ENCODE data around the gene SUCLG2. TPM values are rescaled to one million over a fixed set of nuclear protein-coding genes. Genes with fewer than 3 reads are reported as not detected.

SUCLG2 gene
- polyA plus RNA-seq, 2 of the 4 experiments (the other 2 are of a cell fraction), result 39.8 to 61.3 TPM

- H3K27ac ChIP-seq, result no peak overlapping the region
- ATAC-seq, result no peak
- POLR2A ChIA-PET, result no interaction called here
- CTCF ChIA-PET, result interaction anchor here (0.8 kb wide), 1 partner anchor 25 kb away, joined by 3 read pairs; no protein-coding TSS in a partner anchor
- no peak for DNase-seq (ENCODE audit: low read depth in 1 of 2, low spot score in 1 of 2)
- H3K4me2 ChIP-seq, result no peak overlapping the region
- no peaks in the 10 kb centered on the region for H3K4me1 ChIP-seq
- 92% methylated on average over 4 of the region's 4 CpGs for WGBS (ENCODE audit: missing lambda C conversion rate)
- no peak for FAIRE-seq
- H3K9me3 ChIP-seq, result no peaks in the 10 kb centered on the region
- H3K4me3 ChIP-seq, result no peak overlapping the region
- TF ChIP-seq CBX2 (IDR thresholded peaks at IDR 0.05; ENCODE audit: borderline replicate concordance, low read depth), result no peak
Observed at GRCh38 chr3:67518236-67518635, 136.2 kb downstream of the SUCLG2 start.

- H3K4me3 ChIP-seq, result no peak overlapping the region
- H3K9me3 ChIP-seq, result no peaks in the 10 kb centered on the region
- H3K4me1 ChIP-seq, result no peaks in the 10 kb centered on the region
- ChIA-PET CTCF (interaction anchor here (0.8 kb wide), 1 partner anchor 26 kb away, joined by 3 read pairs; no protein-coding TSS in a partner anchor), POLR2A (no interaction called here)
- no peak for DNase-seq (ENCODE audit: low read depth in 1 of 2, low spot score in 1 of 2)
- H3K27ac ChIP-seq, result no peak overlapping the region
- no peak for FAIRE-seq
- ATAC-seq, result no peak
- no peak for TF ChIP-seq BCL3 (IDR thresholded peaks at IDR 0.05)
- 88% methylated on average over 2 of the region's 2 CpGs for WGBS (ENCODE audit: missing lambda C conversion rate)
- H3K4me2 ChIP-seq, result no peak overlapping the region
Observed at GRCh38 chr3:67517781-67518180, 136.6 kb downstream of the SUCLG2 start.

- no peak overlapping the region for H3K27ac ChIP-seq
- no peaks in the 10 kb centered on the region for H3K9me3 ChIP-seq
- ATAC-seq, result no peak
- no peak overlapping the region for H3K4me3 ChIP-seq
- WGBS (ENCODE audit: missing lambda C conversion rate), result 90% methylated on average over 2 of the region's 2 CpGs
- TF ChIP-seq HOXA7 (CRISPR knock-in tag; IDR thresholded peaks at IDR 0.05), result no peak
- TF ChIP-seq E2F6 (IDR thresholded peaks at IDR 0.05; ENCODE audit: borderline replicate concordance, low read depth), result no peak
- TF ChIP-seq RNF2 (IDR thresholded peaks at IDR 0.05; ENCODE audit: borderline replicate concordance, low read depth), result no peak
- no peak for TF ChIP-seq CHD2 (IDR thresholded peaks at IDR 0.05; ENCODE audit: low read length, partially characterized antibody)
- TF ChIP-seq MYC (IDR thresholded peaks at IDR 0.05; ENCODE audit: borderline replicate concordance, low read length), result no peak
- TF ChIP-seq RAD21 (conservative IDR thresholded peaks at IDR 0.05 in 1 of 2, IDR thresholded peaks at IDR 0.05 in 1 of 2), result no peak
- TF ChIP-seq NFE2L2 (conservative IDR thresholded peaks at IDR 0.05; ENCODE audit: low read length), result no peak
- TF ChIP-seq EHF (CRISPR knock-in tag; IDR thresholded peaks at IDR 0.05), result no peak
- TF ChIP-seq BHLHE40 (IDR thresholded peaks at IDR 0.05; ENCODE audit: low read depth, low read length), result no peak
- no peak for TF ChIP-seq PBX3 (IDR thresholded peaks at IDR 0.05)
- no peak for TF ChIP-seq ESRRA (IDR thresholded peaks at IDR 0.05; ENCODE audit: borderline replicate concordance, low read length)
- TF ChIP-seq NR3C1 (IDR thresholded peaks at IDR 0.05), result no peak
- TF ChIP-seq TFCP2L1 (CRISPR knock-in tag; IDR thresholded peaks at IDR 0.05), result no peak
- no peak for TF ChIP-seq MAX (IDR thresholded peaks at IDR 0.05)
- no peak for TF ChIP-seq KDM5A (IDR thresholded peaks at IDR 0.05)
- no peak for TF ChIP-seq USF2 (IDR thresholded peaks at IDR 0.05)
- TF ChIP-seq NPAS2 (CRISPR knock-in tag; IDR thresholded peaks at IDR 0.05; ENCODE audit: borderline replicate concordance), result no peak
- no peak for TF ChIP-seq HOXB5 (CRISPR knock-in tag; IDR thresholded peaks at IDR 0.05)
- no peak overlapping the region for H3K4me2 ChIP-seq
- H3K4me1 ChIP-seq, result no peaks in the 10 kb centered on the region
- DNase-seq (ENCODE audit: low read depth in 1 of 2, low spot score in 1 of 2), result no peak
- FAIRE-seq, result no peak
- POLR2A ChIA-PET, result no interaction called here
- CTCF ChIA-PET, result no interaction called here
Observed at GRCh38 chr3:67516496-67516895, 137.9 kb downstream of the SUCLG2 start.
